PFSK-1 (cell line): ENCODE results near the gene MYL5.

Experiments used
- FOXP2 ChIP-seq: optimal IDR thresholded peaks from 2 replicates; pipeline ENCODE3; 2011; ENCODE audit warnings: borderline replicate concordance, control low read depth, inconsistent platforms; ENCODE audit not compliant: insufficient read depth; ENCODE audit errors: extremely low read length, extremely low read depth
- POLR2AphosphoS5 ChIP-seq: IDR thresholded peaks from 2 replicates; pipeline ENCODE4 v1.6.1; 2012; ENCODE audit warnings: low read depth, mild to moderate bottlenecking, control low read depth, low read length, moderate library complexity
- SIN3A ChIP-seq: IDR thresholded peaks from 2 replicates; pipeline ENCODE4 v1.6.1; 2012; ENCODE audit warnings: mild to moderate bottlenecking, low read length, moderate library complexity, borderline replicate concordance; ENCODE audit not compliant: insufficient read depth
- TAF1 ChIP-seq: IDR thresholded peaks from 2 replicates; pipeline ENCODE4 v1.6.1; 2012; ENCODE audit warnings: low read length, control low read depth, borderline replicate concordance; ENCODE audit not compliant: insufficient read depth
- TF ChIP-seq, protein P1 (sequence below), 2 experiments: IDR thresholded peaks; 2 replicates each; pipeline versions ENCODE4 v1.6.1 to v1.8.0; 2011 to 2012; ENCODE audit warnings: low read depth in 2 of 2, low read length in 2 of 2, control low read depth in 1 of 2, inconsistent platforms in 1 of 2, mild to moderate bottlenecking in 1 of 2, moderate library complexity in 1 of 2; ENCODE audit not compliant: insufficient read depth in 1 of 2

Gene MYL5

DNA sequence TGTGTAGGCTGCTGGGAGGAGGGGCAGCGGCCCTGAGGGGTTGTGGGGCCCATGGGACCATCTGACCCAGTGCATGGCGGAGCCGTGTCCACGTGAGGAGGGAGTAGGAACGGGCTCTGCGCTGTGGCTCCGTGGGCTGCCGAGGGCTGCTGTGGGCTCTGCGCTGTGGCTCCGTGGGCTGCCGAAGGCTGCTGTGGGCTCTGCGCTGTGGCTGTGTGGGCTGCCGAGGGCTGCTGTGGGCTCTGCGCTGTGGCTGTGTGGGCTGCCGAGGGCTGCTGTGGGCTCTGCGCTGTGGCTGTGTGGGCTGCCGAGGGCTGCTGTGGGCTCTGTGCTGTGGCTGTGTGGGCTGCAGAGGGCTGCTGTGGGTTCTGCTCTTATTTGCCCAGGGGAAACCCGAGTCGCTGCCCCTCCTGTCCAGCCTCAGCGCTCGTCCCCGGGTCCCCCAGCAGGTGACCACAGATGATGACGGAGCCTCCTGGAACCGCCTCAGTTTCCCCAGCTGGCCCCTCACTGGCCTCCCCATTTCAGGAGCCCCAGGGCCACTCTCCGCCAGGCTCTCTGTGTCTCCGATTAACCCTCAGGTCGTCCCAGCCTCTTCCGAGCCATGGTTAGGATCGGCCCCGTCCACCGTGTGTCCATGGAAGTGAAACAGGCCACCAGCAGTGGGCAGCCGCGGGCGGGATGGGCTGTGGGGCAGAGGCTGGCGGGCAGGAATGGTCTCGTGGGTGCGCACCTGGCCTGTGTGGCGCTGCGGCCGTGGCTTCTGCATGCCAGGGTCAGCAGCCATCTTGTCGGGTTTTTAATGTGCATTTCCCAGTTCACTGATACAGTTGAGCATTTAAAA lies 51.3 kb downstream of the MYL5 start:
- no peak for TF ChIP-seq SIN3A
- TF ChIP-seq FOXP2, result no peak

DNA sequence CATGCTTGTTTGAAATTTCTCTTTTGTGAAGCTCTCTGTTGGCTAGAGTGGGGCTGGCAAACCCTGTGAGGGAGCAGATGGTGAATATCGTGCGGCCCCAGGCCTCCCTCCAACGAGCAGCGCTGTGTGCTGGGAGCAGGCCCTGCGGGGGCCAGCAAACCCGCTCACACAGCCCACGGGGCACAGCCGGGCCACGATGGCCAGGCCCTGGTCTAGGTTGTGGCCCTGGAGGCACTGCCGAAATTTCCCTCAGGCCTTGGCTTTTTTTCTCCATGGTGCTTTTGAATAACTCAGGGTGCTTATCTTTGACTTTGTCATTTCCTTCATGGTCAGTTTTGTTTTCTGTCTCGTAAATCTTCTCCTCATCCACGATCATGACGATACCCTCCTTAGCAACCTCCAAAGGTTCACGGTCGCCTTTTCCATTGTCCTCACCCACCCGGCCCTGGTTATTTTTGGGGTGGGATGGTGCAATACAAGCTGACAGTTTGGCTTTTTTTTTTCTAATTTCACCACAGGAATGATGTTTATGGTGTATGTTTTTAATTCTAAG lies 52.0 kb downstream of the MYL5 start:
- no peak for TF ChIP-seq TAF1

DNA sequence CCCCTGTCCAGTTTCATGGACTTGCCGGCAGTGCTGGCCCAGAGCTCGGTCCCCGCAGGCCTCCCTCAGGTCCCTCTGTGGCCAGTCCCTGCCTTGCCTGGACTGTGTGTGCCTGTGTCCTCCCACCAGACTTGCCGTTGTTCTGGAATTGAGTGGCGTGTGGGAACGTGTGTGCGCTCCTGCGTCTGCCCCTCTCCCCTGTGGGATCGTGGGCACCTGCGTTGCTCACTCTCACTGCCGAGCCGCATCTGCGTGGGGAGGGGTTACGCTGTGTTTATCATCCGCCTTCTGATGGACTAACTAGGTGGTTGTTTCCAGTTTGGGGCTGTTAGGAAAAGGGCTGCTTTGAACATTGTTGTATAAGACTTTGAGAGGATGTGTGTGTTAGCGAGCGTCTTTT lies 52.5 kb downstream of the MYL5 start:
- no peak for TF ChIP-seq SIN3A
- TF ChIP-seq, protein P1, sequence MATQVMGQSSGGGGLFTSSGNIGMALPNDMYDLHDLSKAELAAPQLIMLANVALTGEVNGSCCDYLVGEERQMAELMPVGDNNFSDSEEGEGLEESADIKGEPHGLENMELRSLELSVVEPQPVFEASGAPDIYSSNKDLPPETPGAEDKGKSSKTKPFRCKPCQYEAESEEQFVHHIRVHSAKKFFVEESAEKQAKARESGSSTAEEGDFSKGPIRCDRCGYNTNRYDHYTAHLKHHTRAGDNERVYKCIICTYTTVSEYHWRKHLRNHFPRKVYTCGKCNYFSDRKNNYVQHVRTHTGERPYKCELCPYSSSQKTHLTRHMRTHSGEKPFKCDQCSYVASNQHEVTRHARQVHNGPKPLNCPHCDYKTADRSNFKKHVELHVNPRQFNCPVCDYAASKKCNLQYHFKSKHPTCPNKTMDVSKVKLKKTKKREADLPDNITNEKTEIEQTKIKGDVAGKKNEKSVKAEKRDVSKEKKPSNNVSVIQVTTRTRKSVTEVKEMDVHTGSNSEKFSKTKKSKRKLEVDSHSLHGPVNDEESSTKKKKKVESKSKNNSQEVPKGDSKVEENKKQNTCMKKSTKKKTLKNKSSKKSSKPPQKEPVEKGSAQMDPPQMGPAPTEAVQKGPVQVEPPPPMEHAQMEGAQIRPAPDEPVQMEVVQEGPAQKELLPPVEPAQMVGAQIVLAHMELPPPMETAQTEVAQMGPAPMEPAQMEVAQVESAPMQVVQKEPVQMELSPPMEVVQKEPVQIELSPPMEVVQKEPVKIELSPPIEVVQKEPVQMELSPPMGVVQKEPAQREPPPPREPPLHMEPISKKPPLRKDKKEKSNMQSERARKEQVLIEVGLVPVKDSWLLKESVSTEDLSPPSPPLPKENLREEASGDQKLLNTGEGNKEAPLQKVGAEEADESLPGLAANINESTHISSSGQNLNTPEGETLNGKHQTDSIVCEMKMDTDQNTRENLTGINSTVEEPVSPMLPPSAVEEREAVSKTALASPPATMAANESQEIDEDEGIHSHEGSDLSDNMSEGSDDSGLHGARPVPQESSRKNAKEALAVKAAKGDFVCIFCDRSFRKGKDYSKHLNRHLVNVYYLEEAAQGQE (IDR thresholded peaks at IDR 0.05; ENCODE audit: insufficient read depth in 1 of 2, low read depth in 2 of 2, low read length in 2 of 2), result no peak
- TF ChIP-seq TAF1, result no peak
- no peak for TF ChIP-seq FOXP2
- no peak for TF ChIP-seq POLR2AphosphoS5

DNA sequence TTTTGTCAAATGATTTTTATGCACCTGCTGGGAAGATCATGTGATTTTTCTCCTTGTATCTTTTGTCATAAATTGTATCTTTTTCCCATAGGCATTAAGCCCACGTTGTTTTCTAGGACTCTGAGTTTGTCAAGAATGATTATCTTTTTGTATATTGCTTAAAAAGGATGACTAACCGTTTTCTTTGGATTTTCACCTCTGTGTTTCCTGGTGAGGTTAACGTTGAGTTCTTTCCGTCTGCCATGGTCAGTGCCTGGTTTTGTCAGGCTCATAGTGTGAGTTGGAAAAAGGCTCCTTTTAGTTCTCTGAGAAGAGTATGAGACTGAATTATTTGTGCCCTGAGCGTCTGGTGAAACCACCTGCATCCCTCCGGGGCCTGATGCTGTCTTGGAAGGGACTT lies 53.2 kb downstream of the MYL5 start:
- TF ChIP-seq FOXP2 (no peak), TAF1 (no peak), POLR2AphosphoS5 (no peak), SIN3A (no peak)
- TF ChIP-seq, protein P1 (IDR thresholded peaks at IDR 0.05; ENCODE audit: insufficient read depth in 1 of 2, low read depth in 2 of 2, low read length in 2 of 2), result no peak

DNA sequence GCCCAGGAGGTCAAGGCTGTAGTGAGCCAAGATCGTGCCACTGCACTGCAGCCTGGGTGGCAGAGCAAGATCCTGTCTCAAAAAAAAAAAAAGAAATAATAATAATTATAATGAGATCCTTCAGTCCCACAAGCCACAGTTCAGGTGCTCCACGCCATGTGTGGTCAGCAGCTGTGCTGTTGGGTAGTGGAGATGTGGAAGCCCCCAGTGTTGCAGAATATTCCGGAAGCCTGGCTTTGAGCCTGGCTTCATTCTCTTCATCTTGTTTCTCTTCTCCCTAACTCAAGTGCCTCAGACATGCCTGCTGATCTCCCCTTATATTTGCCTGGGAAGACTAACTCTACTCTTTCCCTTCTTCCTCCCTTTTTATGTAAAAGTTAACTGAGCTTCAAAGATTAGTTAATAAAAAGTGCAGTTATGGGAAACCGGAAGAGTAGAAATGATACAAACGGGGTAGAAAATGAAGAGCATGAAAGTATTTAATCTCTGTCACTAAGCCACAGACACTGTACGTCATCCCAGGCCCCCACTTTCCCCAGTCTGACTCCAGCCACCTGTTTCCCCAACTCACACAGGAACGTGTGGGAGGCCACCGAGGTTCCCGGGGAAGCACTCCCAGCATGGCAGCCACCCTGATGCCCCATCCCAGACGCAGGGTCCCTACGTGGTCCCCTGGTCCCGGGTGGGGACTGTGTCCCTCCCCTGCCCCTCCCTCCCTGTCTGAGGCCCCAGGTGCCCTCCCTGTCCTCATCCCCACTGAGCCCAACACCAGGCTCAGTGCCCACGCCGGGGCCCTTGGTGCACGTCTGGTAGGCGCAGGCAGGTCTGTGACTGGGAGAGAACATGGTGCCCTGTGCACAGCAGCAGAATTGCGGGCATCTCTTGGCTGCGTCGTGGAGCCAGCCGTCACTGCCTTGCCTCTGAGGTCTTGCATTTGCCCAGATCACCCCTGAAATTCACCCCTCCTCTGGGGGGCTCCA lies 55.3 kb downstream of the MYL5 start:
- no peak for TF ChIP-seq SIN3A
- no peak for TF ChIP-seq POLR2AphosphoS5
- no peak for TF ChIP-seq TAF1
- TF ChIP-seq FOXP2, result no peak
- TF ChIP-seq, protein P1 (IDR thresholded peaks at IDR 0.05; ENCODE audit: insufficient read depth in 1 of 2, low read depth in 2 of 2, low read length in 2 of 2), result no peak

DNA sequence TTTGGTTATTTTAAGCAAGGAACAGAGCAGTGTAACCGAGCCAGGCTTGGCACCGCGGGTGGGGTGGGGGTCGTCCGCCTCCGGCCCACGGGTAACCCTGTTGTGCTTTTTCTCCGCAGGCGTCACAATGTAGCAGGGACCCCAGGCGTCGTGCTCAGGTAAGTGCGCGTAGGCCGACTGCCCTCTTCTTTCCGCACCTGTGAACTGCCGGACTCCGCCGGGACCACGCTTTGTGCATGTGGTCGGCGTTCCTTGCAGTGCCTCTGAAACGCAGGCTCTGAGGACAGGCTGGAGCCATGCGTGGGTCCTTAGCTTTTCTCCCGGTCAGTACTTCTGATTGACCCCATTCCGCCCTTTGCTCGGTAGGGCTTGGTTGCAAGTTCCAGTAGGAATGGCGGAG lies 56.2 kb downstream of the MYL5 start:
- TF ChIP-seq, protein P1 (IDR thresholded peaks at IDR 0.05; ENCODE audit: insufficient read depth in 1 of 2, low read depth in 2 of 2, low read length in 2 of 2), result no peak
- TF ChIP-seq POLR2AphosphoS5 (no peak), TAF1 (no peak), FOXP2 (no peak), SIN3A (no peak)
